Measurements from ENCODE around the gene STK33.
A peak's percentile ranks its signal among the peaks of the same experiment; 100 is the strongest.

Gene STK33

GRCh38 chr11:8614497-8614896 lies 20.5 kb upstream of the STK33 start:
- no peak overlapping the region for H3K4me3 ChIP-seq (ENCODE audit: low read depth, low read length)
- TF ChIP-seq CTCF (IDR thresholded peaks at IDR 0.05; ENCODE audit: borderline replicate concordance, insufficient read depth, low read depth, low read length), result no peak

- no peak overlapping the region for H3K4me3 ChIP-seq (ENCODE audit: low read depth, low read length)
- no peak for TF ChIP-seq CTCF (IDR thresholded peaks at IDR 0.05; ENCODE audit: borderline replicate concordance, insufficient read depth, low read depth, low read length)
Measured at GRCh38 chr11:8613036-8613435, 19.0 kb upstream of the STK33 start.

GRCh38 chr11:8612522-8612921 lies 18.5 kb upstream of the STK33 start:
- H3K4me3 ChIP-seq (ENCODE audit: low read depth, low read length), result no peak overlapping the region
- TF ChIP-seq CTCF (IDR thresholded peaks at IDR 0.05; ENCODE audit: borderline replicate concordance, insufficient read depth, low read depth, low read length), result no peak

GRCh38 chr11:8610532-8611116 lies 16.6 kb upstream of the STK33 start:
- no peak for TF ChIP-seq CTCF (IDR thresholded peaks at IDR 0.05; ENCODE audit: borderline replicate concordance, insufficient read depth, low read depth, low read length)

GRCh38 chr11:8608652-8609051 lies 14.6 kb upstream of the STK33 start:
- H3K4me3 ChIP-seq (ENCODE audit: low read depth, low read length), result no peak overlapping the region
- TF ChIP-seq CTCF (IDR thresholded peaks at IDR 0.05; ENCODE audit: borderline replicate concordance, insufficient read depth, low read depth, low read length), result no peak

More at GRCh38 chr11:8610532-8611116, 16.6 kb upstream of the STK33 start:
- no peak overlapping the region for H3K4me3 ChIP-seq (ENCODE audit: low read depth, low read length)

- H3K4me3 ChIP-seq (ENCODE audit: low read depth, low read length), result no peak overlapping the region
- TF ChIP-seq CTCF (IDR thresholded peaks at IDR 0.05; ENCODE audit: borderline replicate concordance, insufficient read depth, low read depth, low read length), result no peak
Measured at GRCh38 chr11:8605971-8606563, 12.0 kb upstream of the STK33 start.

- peak; percentile 90 for TF ChIP-seq CTCF (IDR thresholded peaks at IDR 0.05; ENCODE audit: borderline replicate concordance, insufficient read depth, low read depth, low read length)
- H3K4me3 ChIP-seq (ENCODE audit: low read depth, low read length), result no peak overlapping the region
Measured at GRCh38 chr11:8604078-8604723, 10.2 kb upstream of the STK33 start.

Measured in GM12875 (cell line).